Calu3 (cell line): ENCODE results near the gene DQX1. TPM values are rescaled to one million over a fixed set of nuclear protein-coding genes. Genes with fewer than 3 reads are reported as not detected.

Experiments used
- BruUV-seq: library from RNA; stranded (reverse); fragments of 400-500 nt; replicated peaks from 2 replicates; lab custom pipeline; 2021; lab: Mats Ljungman, UMichigan
- CTCF ChIA-PET: fragments of 300-600 bp; sonication (Branson Sonifier 250); formaldehyde crosslinking; loops from one replicate; lab custom pipeline; 2022; ENCODE audit warnings: antibody characterized with exemption; lab: Charles Lee
- DNase-seq: peaks from one replicate; pipeline ENCODE4 v3.0.0; 2022
- H3K27ac Mint-ChIP-seq: one replicate; pipeline ENCODE4 v1.8.0; 2022; ENCODE audit warnings: mixed read lengths; ENCODE audit not compliant: unreplicated experiment
- H3K27me3 Mint-ChIP-seq: one replicate; pipeline ENCODE4 v1.8.0; 2022; ENCODE audit warnings: mixed read lengths; ENCODE audit not compliant: unreplicated experiment
- H3K36me3 Mint-ChIP-seq: one replicate; pipeline ENCODE4 v1.8.0; 2022; ENCODE audit warnings: mild to moderate bottlenecking, moderate library complexity, mixed read lengths; ENCODE audit not compliant: insufficient read depth, unreplicated experiment
- H3K4me1 Mint-ChIP-seq: one replicate; pipeline ENCODE4 v1.8.0; 2022; ENCODE audit warnings: mild to moderate bottlenecking, low read depth, mixed read lengths; ENCODE audit not compliant: unreplicated experiment
- H3K4me3 Mint-ChIP-seq: one replicate; pipeline ENCODE4 v1.8.0; 2022; ENCODE audit warnings: mild to moderate bottlenecking, low read depth, moderate library complexity, mixed read lengths; ENCODE audit not compliant: unreplicated experiment
- H3K9me3 Mint-ChIP-seq: one replicate; pipeline ENCODE4 v1.8.0; 2022; ENCODE audit warnings: low read depth, mixed read lengths; ENCODE audit not compliant: unreplicated experiment
- CTCF ChIP-seq: fragments of 200-600 bp; IDR thresholded peaks from one replicate; pipeline ENCODE4 v1.8.0; 2022; ENCODE audit warnings: antibody characterized with exemption; ENCODE audit not compliant: unreplicated experiment
- intact Hi-C: fragments of 100-400 bp; cut with micrococcal nuclease; formaldehyde crosslinking; loops from one replicate; pipeline ENCODE4 v1.10.0; 2022; ENCODE audit not compliant: unreplicated experiment
- total RNA-seq: library from RNA; stranded (reverse); gene quantifications from 2 replicates; pipeline ENCODE4 v1.2.3, GENCODE V29; 2022

DQX1 gene
- total RNA-seq, 1 experiment from 2014 or later, result 0.14 TPM

- Mint-ChIP-seq H3K36me3 (peaks cover 30% of the 10 kb centered on the region), H3K4me1 (peaks cover 11% of the 10 kb centered on the region), H3K27me3 (peaks cover 38% of the 10 kb centered on the region), H3K9me3 (no peaks in the 10 kb centered on the region), H3K4me3 (no peak overlapping the region), H3K27ac (no peak overlapping the region)
- TF ChIP-seq CTCF, result no peak
- CTCF ChIA-PET, result no interaction called here
- no peak for DNase-seq
- no TSS peak for BruUV-seq
- intact Hi-C loops, result no loop called here
Measured at GRCh38 chr2:74524005-74524404, 2.0 kb downstream of the DQX1 start.

- no peak for TF ChIP-seq CTCF
- CTCF ChIA-PET, result no interaction called here
- DNase-seq, result no peak
- peaks cover 19% of the 10 kb centered on the region for H3K36me3 Mint-ChIP-seq
- H3K9me3 Mint-ChIP-seq, result no peaks in the 10 kb centered on the region
- no peak overlapping the region for H3K4me3 Mint-ChIP-seq
- intact Hi-C loops, result no loop called here
- no peak overlapping the region for H3K27ac Mint-ChIP-seq
- no peaks in the 10 kb centered on the region for H3K4me1 Mint-ChIP-seq
- BruUV-seq, result no TSS peak
- H3K27me3 Mint-ChIP-seq, result peaks cover 53% of the 10 kb centered on the region
Measured at GRCh38 chr2:74522516-74522915, 3.5 kb downstream of the DQX1 start.

GRCh38 chr2:74516650-74517049 is 9.4 kb downstream of the DQX1 start:
- no peaks in the 10 kb centered on the region for H3K9me3 Mint-ChIP-seq
- no TSS peak for BruUV-seq
- H3K27me3 Mint-ChIP-seq, result peaks cover 92% of the 10 kb centered on the region
- no peak for TF ChIP-seq CTCF
- H3K27ac Mint-ChIP-seq, result no peak overlapping the region
- CTCF ChIA-PET, result no interaction called here
- H3K4me3 Mint-ChIP-seq, result no peak overlapping the region
- DNase-seq, result no peak
- peaks cover 8% of the 10 kb centered on the region for H3K36me3 Mint-ChIP-seq
- H3K4me1 Mint-ChIP-seq, result no peaks in the 10 kb centered on the region
- intact Hi-C loops, result no loop called here

GRCh38 chr2:74515981-74516633 is 9.9 kb downstream of the DQX1 start:
- DNase-seq, result no peak
- H3K4me3 Mint-ChIP-seq, result no peak overlapping the region
- TF ChIP-seq CTCF, result no peak
- no TSS peak for BruUV-seq
- H3K27me3 Mint-ChIP-seq, result peaks cover 92% of the 10 kb centered on the region
- H3K4me1 Mint-ChIP-seq, result no peaks in the 10 kb centered on the region
- intact Hi-C loops, result no loop called here
- no peaks in the 10 kb centered on the region for H3K9me3 Mint-ChIP-seq
- CTCF ChIA-PET, result no interaction called here
- peaks cover 8% of the 10 kb centered on the region for H3K36me3 Mint-ChIP-seq
- no peak overlapping the region for H3K27ac Mint-ChIP-seq
